ENCODE results near the gene CNNM4.
A peak's percentile ranks its signal among the peaks of the same experiment; 100 is the strongest.
"Not testable (repeated sequence)": the region's sequence is repeated elsewhere in the genome, so short reads cannot be mapped to it uniquely, and the experiment has no call there.

The CNNM4 gene

DNA sequence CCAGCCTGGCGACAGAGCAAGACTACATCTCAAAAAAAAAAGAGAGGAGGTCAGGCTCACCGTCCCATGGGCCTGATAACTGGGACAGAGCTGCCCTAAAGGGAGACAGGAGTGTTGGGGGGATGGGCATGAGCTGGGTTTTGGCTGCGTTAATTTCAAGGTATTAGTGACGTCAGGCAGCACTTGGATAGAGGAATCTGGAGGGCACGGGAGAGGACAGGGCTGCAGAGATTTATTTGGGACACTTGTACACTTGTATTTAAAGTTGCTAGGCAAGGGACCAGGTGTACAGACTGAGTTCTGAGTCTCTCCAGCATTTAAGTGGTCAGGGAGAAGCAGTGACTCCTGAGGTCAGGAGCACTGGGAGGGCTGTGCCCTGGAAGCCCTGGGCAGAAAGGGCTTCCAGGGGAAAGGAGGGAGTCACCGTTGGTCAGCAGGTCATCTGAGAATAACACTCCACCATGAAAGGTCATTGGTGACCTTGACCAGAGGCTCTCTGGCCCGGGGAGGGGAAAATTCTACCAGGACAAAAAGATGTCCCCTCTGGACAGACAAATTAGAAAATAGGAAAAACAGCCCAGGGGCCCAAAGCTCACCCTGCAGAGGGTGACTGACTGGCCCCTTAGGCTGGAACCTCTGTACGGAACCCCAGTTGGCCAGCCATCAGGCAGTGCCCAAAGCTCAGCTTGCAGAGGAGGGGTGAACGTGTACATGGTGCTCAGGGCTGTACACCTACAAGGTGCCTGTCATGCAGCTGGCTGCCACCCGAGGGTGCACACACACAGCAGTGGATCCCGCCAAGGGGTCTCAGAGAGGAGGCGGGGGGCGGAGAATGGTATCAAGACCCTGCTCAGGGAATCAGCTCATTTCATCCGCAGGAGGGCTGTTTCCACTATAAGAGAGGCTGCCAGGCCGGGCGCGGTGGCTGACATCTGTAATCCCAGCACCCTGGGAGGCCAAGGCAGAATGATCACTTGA lies 32.4 kb downstream of the CNNM4 start:
- no peak for DNase-seq (ENCODE audit: low read depth)

DNA sequence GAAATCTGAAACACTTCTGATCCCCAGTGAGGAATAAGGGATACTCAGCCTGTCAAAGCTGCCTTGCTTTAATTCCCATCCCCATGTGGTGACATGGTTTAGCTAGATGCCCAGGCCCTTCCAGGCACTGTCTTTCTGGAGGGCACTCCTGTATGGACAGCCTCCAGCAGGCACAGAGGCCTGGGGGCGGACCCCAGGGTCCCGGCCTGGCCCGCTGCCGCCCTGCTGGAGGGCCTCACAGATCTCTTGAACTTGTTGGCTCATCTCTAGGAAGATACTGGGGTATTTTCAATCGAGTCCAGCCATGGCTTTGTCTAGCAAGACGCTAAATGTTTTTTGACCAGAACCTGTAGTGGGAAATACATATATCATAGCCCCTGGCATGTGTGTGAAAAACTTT lies 34.4 kb downstream of the CNNM4 start:
- DNase-seq (ENCODE audit: low read depth) = no peak

DNA sequence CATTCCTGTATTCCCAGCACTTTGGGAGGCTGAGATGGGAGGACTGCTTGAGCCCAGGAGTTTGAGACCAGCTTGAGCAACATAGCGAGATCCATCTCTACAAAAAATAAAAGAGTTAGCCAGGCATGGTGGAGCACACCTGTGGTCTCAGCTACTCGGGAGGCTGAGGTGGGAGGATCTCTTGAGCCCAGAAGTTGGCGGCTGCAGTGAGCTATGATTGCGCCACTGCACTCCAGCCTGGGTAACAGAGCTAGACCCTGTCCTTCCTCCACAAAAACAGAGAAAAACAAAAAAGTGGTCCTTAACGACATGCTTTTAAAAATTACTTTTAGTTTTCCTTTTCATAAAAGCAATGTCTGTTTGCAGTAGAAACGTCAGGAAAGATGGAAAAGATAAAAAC lies 35.8 kb downstream of the CNNM4 start:
- not testable (repeated sequence) for DNase-seq (ENCODE audit: low read depth)

DNA sequence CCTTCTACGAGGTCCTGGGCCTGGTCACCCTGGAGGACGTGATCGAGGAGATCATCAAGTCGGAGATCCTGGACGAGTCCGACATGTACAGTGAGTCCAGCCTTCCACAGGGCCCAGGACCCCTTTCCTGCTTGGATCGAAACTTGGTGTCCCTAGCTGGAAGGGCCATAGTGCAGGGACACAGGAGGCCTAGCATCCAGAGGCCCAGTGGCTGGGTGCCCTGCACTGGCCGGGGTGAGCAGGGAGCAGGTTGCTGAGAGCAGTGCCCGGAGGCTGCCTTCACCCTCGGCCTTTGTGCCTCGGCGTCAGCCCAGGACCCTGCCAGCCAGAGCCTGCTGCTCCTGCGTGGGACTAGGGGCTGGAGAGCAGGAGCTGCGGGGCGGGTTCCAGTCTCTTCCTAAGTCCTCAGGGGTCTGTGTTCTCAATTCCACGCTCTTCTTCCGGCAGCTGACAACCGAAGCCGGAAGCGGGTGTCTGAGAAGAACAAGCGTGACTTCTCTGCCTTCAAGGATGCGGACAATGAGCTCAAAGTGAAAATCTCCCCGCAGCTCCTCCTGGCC lies 36.4 kb downstream of the CNNM4 start:
- DNase-seq (ENCODE audit: low read depth) = no peak

DNA sequence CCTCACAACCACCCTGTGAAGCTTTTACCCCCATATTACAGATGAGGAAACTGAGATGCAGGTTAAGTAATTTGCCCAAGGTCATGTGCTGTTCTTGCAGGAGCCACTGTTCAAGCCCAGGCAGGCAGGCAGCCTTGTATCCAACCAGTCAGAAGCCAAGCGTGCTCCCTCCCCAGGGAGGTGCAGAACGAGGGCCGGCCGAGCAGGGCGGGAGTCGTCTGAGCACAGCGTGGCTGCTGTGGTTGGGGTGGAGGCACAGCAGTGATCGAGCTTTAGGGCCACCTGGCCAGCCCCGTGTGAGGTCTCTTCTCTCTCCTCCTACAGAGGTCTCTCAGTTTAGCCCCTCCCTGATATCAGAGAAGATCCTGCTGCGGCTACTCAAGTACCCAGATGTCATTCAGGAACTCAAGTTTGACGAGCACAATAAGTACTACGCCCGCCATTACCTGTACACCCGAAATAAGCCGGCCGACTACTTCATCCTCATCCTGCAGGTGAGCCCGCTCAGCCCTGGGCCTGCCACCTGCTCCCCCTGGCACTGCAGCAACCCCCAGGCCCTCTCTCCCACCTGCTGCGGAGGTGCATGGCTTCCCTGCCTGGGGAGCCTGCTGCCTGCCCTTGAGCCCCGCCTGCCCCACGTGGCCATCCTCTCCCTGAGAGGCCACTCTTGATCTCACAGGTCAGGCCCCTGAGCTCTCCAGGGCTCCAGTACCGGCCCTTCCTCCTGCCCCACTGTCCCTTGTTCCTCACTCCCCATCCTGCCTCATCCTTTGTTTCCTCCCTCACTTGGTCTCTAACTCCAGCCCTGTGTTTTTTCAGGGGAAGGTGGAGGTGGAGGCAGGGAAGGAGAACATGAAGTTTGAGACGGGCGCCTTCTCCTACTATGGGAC lies 38.3 kb downstream of the CNNM4 start:
- DNase-seq (ENCODE audit: low read depth) = no peak

DNA sequence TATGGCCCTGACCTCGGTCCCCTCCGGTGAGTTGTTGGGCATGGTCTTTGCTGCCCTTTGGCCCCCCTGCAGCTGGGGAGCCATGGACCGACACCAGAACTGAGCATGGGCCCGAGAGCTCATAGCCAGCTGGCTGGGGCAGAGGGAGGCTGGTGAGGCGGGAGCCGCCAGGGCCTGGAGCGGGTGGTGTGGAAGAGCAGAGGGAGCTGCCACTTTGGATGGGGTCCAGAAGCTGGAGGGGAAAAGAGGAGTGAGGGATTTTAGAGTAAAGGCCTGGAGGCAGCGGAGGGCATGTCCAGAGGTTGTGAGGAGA lies 38.9 kb downstream of the CNNM4 start:
- no peak for DNase-seq (ENCODE audit: low read depth)

DNA sequence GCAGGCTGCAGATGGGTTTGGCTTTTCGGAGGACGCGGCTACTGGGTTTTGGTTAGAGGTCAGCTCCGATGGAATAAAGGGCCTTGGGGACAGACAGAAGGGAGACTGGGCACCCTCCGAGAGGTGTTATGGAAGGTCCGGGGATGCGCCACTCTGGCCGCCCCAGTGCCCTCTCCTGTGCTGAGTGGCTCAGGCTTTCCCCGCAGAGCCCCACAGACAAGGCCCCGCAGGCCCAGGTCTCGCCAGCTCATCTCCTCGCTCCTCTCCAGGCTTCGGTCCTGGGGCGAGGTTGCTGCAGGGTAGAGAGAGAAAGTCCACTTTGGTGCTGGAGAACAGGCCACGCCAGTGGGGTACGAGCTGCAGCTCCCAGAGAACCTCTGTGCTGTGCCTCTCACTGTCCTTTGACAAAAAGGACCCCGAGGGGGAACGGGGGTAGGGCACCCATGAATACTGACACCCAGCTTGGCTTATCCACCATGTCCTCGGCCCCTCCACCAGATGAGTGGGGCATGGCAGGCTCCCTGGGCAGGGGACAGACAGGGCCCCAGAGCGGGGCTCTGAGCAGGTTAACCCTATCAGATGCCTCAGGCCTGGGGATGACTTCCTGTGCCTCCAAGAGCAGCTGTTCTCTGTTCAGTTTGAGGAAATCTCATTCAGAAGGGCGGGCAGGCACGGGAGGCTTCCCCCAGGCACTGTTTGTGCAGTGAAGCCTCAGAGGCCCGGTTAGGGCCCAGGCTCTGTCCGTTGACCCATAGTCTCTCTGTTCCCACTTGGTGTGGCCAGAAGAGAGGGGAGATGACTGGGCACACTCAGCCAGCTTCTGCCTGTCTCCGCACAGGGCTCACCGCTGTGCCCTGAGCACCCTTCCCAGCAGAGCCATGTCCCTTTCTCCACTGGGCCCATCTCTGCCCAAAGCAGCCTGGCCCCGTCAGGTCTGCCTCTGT lies 39.6 kb downstream of the CNNM4 start:
- no peak for DNase-seq (ENCODE audit: low read depth)

DNA sequence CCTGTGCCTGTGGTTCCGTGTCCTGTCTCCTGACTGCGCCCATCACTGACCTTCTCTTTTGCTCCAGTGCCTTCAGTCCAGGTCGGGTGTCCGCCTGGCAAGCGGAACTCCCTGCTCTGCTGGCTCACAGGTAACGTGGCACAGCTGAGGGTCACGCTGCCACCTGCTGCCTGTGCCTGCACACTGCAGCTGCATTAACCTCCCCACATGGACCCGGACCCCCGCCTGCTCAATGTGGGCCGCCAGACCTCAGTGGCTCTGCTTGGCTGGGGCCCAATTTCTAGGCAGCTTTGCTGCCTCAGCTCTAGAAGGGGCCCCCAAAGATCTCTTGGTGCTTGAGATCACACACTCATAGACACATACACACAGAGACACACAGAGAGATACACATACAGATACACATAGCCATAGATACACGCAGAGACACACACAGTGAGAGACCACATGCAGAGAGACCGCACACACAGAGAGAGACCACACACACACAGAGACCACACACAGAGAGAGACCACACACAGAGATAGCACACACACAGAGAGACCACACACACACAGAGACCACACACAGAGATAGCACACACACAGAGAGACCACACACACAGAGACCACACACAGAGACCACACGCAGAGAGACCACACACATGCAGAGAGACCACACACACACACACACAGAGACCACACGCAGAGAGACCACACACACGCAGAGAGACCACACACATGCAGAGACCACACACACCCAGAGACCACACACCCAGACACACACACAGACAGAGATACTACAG lies 40.5 kb downstream of the CNNM4 start:
- peak; percentile 70 for DNase-seq (ENCODE audit: low read depth)

DNA sequence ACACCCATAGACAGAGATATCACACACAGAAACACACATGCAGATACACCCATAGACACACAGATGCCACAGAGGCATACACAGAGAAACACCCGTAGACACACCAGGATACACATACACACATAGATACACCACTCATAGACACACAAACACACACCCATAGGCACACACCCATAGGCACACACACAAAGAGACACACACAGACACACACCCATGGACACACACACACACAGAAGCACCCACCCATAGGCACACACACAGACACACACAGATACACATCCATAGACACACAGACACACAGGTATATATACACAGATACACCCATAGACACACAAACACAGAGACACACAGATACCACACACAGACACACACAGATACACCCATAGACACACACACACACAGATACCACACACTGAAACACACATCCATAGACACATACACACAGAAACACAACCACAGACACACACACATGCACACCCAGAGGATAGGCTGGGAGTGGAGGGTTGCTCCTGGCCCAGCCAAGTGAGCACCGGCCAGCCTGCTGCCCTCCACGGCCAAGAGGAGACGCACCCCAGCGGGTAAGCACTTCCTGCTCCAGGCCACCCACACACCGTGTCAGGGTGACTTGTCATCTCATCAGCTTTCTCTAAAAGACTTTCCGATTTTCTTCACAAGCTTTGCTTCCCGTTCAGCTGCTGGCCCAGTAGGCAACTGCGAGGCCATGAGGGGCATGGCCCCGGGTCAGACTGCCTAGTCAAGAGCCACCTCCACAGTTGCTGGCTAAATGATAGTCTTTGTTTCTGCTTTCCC lies 41.3 kb downstream of the CNNM4 start:
- DNase-seq (ENCODE audit: low read depth) = peak; percentile 28

DNA sequence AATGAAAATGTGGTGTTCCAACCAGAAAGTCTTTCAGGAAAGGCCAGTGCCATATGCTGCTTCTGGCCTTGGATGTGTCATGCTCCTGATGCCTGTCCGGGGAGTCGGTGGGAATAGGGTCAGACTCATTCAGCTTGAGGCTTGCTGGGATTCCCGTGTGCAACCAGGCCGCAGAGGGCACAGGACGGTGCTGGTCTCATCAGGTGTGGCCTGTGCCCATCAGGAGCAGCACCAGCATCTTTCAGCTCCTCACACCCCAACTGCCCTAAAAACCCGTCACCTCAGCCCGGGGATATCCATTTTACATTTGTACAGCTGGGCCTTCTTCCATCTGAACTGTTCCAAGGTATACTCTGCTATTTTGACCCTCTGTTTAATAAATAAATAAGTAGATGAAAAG lies 42.0 kb downstream of the CNNM4 start:
- no peak for DNase-seq (ENCODE audit: low read depth)

DNA sequence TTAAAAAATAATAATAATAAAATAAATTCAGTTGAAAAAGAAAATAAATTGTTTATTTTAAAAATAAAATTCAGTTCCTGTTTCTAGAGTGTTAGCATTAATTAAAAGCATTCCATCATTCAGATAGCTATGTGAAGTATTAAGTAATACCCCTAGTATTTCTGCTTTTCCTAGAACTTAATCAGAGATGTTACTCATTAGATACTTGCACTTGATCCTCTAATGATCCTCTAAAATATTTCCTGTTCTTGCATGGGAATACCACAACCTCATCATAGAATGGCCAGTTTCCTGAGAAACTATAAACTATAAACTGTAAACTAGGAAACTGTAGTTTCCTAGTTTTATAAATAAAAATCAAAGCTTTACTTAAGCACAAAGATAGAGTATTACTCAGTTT lies 44.3 kb downstream of the CNNM4 start:
- DNase-seq (ENCODE audit: low read depth) = no peak

DNA sequence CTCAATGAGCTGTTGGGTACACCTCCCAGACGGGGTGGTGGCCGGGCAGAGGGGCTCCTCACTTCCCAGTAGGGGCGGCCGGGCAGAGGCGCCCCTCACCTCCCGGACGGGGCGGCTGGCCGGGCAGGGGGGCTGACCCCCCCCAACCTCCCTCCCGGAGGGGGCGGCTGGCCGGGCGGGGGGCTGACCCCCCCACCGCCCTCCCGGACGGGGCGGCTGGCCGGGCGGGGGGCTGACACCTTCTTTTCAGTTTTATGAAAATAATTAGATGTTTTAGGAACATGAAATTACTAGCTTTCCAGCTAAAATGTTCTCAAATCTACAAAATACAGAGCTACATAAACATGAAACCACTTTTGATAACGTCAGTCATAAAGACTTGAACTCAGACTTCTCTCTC lies 45.2 kb downstream of the CNNM4 start:
- not testable (repeated sequence) for DNase-seq (ENCODE audit: low read depth)

DNA sequence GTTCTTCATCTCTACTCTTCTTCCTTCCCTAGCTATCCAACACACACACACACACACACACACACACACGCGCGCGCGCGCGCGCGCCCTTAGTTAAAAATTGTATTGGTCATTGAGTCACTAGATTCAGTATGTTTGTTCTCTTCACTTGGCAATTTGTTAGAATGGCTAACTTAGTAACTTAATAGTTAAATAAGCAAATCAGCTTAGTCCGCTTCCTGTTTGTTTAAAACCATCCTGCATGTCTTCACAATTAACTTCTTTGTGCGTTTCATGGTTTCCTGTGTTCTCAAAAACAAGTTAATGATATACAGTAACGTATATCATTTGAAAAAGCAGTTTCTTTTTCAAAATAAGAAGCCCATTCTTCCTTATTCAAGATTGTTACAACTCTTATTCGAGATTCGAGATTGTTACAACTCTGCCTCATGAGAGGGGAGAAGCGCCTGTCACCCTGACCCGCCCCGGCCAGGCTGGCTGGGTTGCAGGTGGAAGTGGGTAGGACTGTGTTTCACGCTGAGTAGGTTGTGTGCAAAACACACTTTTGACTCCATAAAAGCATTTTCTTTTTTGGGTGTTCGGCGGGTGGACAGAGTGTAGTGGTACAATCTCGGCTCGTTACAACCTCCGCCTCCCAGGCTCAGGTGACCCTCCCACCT lies 45.9 kb downstream of the CNNM4 start:
- DNase-seq (ENCODE audit: low read depth) = no peak

DNA sequence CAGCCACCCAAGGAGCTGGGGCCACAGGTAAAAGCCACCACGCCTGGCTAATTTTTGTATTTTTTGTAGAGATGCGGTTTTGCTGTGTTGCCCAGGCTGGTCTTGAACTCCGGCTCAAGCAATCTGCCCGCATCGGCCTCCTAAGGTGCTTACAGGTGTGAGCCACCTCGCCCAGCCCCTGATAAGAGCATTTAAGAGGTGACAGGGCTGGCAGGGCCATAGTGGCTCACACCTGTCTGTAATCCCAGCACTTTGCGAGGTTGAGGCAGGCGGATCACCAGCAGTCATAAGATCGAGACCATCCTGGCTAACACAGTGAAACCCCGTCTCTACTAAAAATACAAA lies 46.4 kb downstream of the CNNM4 start:
- no peak for DNase-seq (ENCODE audit: low read depth)

DNA sequence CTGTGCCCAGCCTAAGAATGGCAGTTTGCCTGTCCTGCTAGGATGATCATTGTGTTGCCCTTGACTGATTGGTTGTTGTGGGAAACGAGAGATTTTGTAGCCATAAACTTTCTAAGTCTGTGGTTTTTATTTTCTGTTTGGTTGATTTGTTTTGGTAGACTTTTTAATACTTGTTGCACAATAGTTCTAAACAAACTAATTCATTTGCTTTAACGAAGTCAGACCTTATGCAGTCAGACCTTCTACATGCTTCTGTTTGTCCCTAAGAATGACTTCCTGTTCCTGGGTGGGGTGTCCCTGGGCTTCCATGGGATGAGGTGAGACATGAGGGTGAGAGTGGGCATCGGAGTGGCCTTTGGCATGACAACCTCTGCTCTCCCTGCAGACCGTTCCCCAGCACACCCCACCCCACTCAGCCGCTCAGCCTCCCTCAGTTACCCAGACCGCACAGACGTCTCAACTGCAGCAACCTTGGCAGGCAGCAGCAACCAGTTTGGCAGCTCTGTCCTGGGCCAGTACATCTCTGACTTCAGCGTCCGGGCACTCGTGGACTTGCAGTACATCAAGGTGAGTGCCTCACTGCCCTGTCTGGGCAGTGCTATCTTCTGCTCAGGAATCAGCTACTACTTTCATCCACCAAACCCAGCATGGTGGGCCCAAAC lies 47.6 kb downstream of the CNNM4 start:
- no peak for DNase-seq (ENCODE audit: low read depth)

DNA sequence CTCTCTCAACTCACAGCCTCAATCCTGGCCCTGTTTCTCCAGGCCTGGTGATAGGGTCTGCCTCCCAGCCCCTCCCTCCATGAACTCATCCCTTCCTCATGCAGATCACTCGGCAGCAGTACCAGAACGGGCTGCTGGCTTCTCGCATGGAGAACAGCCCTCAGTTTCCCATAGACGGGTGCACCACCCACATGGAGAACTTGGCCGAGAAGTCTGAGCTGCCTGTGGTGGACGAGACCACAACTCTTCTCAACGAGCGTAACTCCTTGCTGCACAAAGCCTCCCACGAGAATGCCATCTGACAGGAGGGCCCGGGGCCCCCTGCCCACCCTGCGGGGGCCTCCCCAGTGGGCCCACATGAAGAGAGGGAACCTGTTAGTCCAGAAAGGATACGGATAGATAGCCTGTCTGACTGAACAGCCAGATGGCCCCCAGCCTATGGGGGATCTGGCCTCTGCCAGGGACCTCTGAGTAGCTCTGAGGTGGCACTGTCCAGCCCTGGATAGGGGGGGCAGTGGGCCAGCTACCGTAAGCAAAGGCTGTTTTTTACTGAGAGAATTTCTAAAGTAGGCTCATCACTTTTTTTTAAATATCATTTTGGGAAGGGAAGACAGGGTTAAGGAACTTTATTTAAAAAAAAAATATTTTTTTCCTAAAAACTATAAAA lies 48.6 kb downstream of the CNNM4 start:
- no peak for DNase-seq (ENCODE audit: low read depth)

DNA sequence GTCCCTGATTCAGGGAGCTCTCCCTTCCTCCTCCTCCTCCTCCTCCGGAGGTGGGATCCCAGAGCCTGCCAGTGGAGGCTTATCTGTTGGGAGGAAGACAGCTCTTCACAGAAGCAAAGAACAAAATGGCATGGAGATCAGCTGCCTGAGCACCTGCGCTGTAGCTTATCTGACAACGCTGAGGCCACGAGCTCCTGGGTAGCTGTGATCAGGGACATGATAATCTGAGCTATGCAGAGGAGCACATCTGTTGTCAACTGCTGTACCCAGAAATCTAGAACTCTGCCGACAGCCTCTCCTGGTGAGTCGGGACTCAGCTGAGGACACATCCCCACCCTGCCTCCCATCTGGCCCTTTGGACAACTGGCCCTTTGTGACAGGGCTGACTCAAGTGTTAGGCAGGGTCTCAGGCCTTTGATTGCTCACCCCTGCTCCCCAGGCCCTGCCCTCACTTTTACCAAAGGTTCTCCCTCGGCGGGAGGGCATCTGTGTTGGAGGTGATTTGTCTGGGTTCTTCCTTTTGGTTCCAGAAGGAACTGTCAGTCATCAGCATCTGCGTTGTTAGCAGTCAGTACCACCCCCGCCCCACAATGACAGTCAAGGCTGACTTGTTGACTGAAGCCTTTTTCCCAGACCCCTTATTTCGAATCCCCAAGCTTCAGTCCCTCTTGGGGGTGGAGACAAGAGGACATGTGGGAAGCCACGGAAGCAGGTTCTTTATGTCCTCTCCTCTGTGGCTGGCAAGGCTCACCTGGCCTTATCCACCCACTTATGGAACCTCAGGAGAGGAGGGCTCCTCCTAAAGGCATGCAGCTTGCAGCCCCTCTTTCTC lies 49.5 kb downstream of the CNNM4 start:
- no peak for DNase-seq (ENCODE audit: low read depth)

DNA sequence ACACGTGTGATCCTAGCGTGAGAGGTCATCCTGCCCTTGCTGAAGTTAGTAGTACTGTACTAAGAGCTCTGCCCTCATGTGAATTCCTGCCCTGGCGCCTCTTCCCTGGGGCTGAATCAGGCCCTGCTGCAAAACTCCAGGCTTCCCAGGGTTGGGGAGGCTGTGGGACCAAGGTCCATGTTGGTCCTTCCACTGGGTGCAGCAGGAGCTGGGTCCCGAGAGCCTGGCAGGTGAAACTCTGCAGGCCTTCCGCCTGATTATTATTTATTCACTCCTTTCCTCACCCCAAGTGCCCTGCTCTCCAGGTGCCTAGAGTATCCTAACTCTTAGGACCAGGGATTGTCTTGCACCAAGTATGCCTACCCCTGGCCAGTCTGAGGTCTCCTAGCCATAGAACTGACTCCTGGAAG lies 50.1 kb downstream of the CNNM4 start:
- DNase-seq (ENCODE audit: low read depth) = no peak
